Measurements from ENCODE around the gene C22orf23. TPM values are rescaled to one million over a fixed set of nuclear protein-coding genes. Genes with fewer than 3 reads are reported as not detected.

C22orf23 gene
- polyA plus RNA-seq, 1 of the 3 experiments (the other 2 are of a cell fraction), result 0.33 TPM

- no peaks in the 10 kb centered on the region for H3K4me1 ChIP-seq (ENCODE audit: control insufficient read depth in 1 of 2, insufficient read depth in 2 of 2, low read depth in 1 of 2, low read length in 1 of 2)
- H3K4me2 ChIP-seq, result no peak overlapping the region
- no peaks in the 10 kb centered on the region for H3K9me2 ChIP-seq
- H3K36me3 ChIP-seq (replicated peaks in 1 of 2; ENCODE audit: control insufficient read depth in 1 of 2, insufficient read depth in 2 of 2, low read length in 1 of 2), result peaks cover 19 to 34% of the 10 kb centered on the region in 2 experiments
- ChIA-PET POLR2A (no interaction called here), CTCF (interaction anchor here (3.1 kb wide), 1 partner anchor 8 kb away, joined by 10 read pairs; no protein-coding TSS in a partner anchor)
- H4K20me1 ChIP-seq (ENCODE audit: insufficient read depth), result peaks cover 2% of the 10 kb centered on the region; the same call in 1 of the 2 replicates
- H3F3A ChIP-seq (replicated peaks; ENCODE audit: insufficient read depth), result peaks cover 3% of the 10 kb centered on the region
- DNase-seq, result peak; percentile 17
- no peaks in the 10 kb centered on the region; the same call in 1 of the 2 replicates for H3K79me2 ChIP-seq (ENCODE audit: insufficient read depth)
- no peak overlapping the region for H2AFZ ChIP-seq (ENCODE audit: low read depth)
- H3K27me3 ChIP-seq (ENCODE audit: insufficient read depth), result no peaks in the 10 kb centered on the region
- H3K9me3 ChIP-seq, result no peaks in the 10 kb centered on the region
- no peak overlapping the region for H3K27ac ChIP-seq (ENCODE audit: low read depth in 2 of 2, low read length in 1 of 2)
- WGBS (ENCODE audit: low lambda C conversion rate), result 71% methylated on average over 1 of the region's 3 CpGs
- H3K4me3 ChIP-seq (ENCODE audit: low read depth in 2 of 2, low read length in 1 of 2), result no peak overlapping the region
- TF ChIP-seq TEAD4 (IDR thresholded peaks at IDR 0.05; ENCODE audit: borderline replicate concordance, insufficient read depth) (no peak), FOSL2 (IDR thresholded peaks at IDR 0.05; ENCODE audit: borderline replicate concordance, low read depth) (no peak), POLR2AphosphoS5 (IDR thresholded peaks at IDR 0.05; ENCODE audit: low read depth, low read length) (no peak), GATA2 (CRISPR knock-in tag; IDR thresholded peaks at IDR 0.05) (no peak), RFX5 (IDR thresholded peaks at IDR 0.05; ENCODE audit: low read length) (no peak), RCOR1 (IDR thresholded peaks at IDR 0.05; ENCODE audit: low read length) (no peak), FOXJ3 (CRISPR knock-in tag; IDR thresholded peaks at IDR 0.05) (no peak), ZBTB33 (IDR thresholded peaks at IDR 0.05; ENCODE audit: borderline replicate concordance, low read depth) (no peak)
- H3K9ac ChIP-seq, result no peak overlapping the region
These were observed 28.1 kb downstream of the C22orf23 start for GRCh38 chr22:37925330-37925729.

- H3K4me2 ChIP-seq, result no peak overlapping the region
- H3K4me3 ChIP-seq (ENCODE audit: low read depth in 2 of 2, low read length in 1 of 2), result no peak overlapping the region
- H3K9me2 ChIP-seq, result no peaks in the 10 kb centered on the region
- no peaks in the 10 kb centered on the region; the same call in 1 of the 2 replicates for H3K79me2 ChIP-seq (ENCODE audit: insufficient read depth)
- ChIA-PET POLR2A (no interaction called here), CTCF (interaction anchor here (3.1 kb wide), 1 partner anchor 9 kb away, joined by 10 read pairs; no protein-coding TSS in a partner anchor)
- H2AFZ ChIP-seq (ENCODE audit: low read depth), result no peak overlapping the region
- no peak overlapping the region for H3K27ac ChIP-seq (ENCODE audit: low read depth in 2 of 2, low read length in 1 of 2)
- H3F3A ChIP-seq (replicated peaks; ENCODE audit: insufficient read depth), result peaks cover 5% of the 10 kb centered on the region
- no peaks in the 10 kb centered on the region for H3K27me3 ChIP-seq (ENCODE audit: insufficient read depth)
- WGBS (ENCODE audit: low lambda C conversion rate), result 94% methylated on average over 11 of the region's 18 CpGs
- H3K9ac ChIP-seq, result no peak overlapping the region
- no peaks in the 10 kb centered on the region for H4K20me1 ChIP-seq (ENCODE audit: insufficient read depth)
- no peaks in the 10 kb centered on the region for H3K4me1 ChIP-seq (ENCODE audit: control insufficient read depth in 1 of 2, insufficient read depth in 2 of 2, low read depth in 1 of 2, low read length in 1 of 2)
- H3K36me3 ChIP-seq (replicated peaks in 1 of 2; ENCODE audit: control insufficient read depth in 1 of 2, insufficient read depth in 2 of 2, low read length in 1 of 2), result peaks cover 27 to 36% of the 10 kb centered on the region in 2 experiments
- peak; percentile 21 for DNase-seq
- TF ChIP-seq NRF1 (IDR thresholded peaks at IDR 0.05; ENCODE audit: low read depth, low read length), result no peak
- TF ChIP-seq NFIC (IDR thresholded peaks at IDR 0.05; ENCODE audit: borderline replicate concordance), result no peak
- no peak for TF ChIP-seq TCF12 (IDR thresholded peaks at IDR 0.05)
- no peak for TF ChIP-seq FOXM1 (IDR thresholded peaks at IDR 0.05; ENCODE audit: low read depth)
- TF ChIP-seq FOXJ3 (CRISPR knock-in tag; IDR thresholded peaks at IDR 0.05), result no peak
- no peak for TF ChIP-seq CHD2 (IDR thresholded peaks at IDR 0.05; ENCODE audit: low read length, partially characterized antibody)
- TF ChIP-seq SMC3 (IDR thresholded peaks at IDR 0.05; ENCODE audit: low read depth, low read length), result no peak
- no peak for TF ChIP-seq POLR2AphosphoS5 (IDR thresholded peaks at IDR 0.05; ENCODE audit: low read depth, low read length)
- TF ChIP-seq PBX3 (IDR thresholded peaks at IDR 0.05), result no peak
- no peak for TF ChIP-seq EP300 (IDR thresholded peaks at IDR 0.05; ENCODE audit: borderline replicate concordance in 1 of 2, low read depth in 1 of 2, low read length in 1 of 2)
- no peak for TF ChIP-seq RXRA (IDR thresholded peaks at IDR 0.05; ENCODE audit: borderline replicate concordance, low read depth)
- no peak for TF ChIP-seq GABPA (IDR thresholded peaks at IDR 0.05; ENCODE audit: low read depth)
- no peak for TF ChIP-seq RCOR1 (IDR thresholded peaks at IDR 0.05; ENCODE audit: low read length)
- TF ChIP-seq TAF1 (IDR thresholded peaks at IDR 0.05; ENCODE audit: borderline replicate concordance, low read depth, low read length), result no peak
- TF ChIP-seq FOSL2 (IDR thresholded peaks at IDR 0.05; ENCODE audit: borderline replicate concordance, low read depth), result no peak
- no peak for TF ChIP-seq TEAD4 (IDR thresholded peaks at IDR 0.05; ENCODE audit: borderline replicate concordance, insufficient read depth)
- TF ChIP-seq YY1 (IDR thresholded peaks at IDR 0.05; ENCODE audit: low read depth), result no peak
- TF ChIP-seq ELF1 (IDR thresholded peaks at IDR 0.05), result no peak
- no peak for TF ChIP-seq ZBTB33 (IDR thresholded peaks at IDR 0.05; ENCODE audit: borderline replicate concordance, low read depth)
- no peaks in the 10 kb centered on the region for H3K9me3 ChIP-seq
These were observed 28.9 kb downstream of the C22orf23 start for GRCh38 chr22:37924386-37925065.
